Measurements from ENCODE around the gene ANO9.

DNA sequence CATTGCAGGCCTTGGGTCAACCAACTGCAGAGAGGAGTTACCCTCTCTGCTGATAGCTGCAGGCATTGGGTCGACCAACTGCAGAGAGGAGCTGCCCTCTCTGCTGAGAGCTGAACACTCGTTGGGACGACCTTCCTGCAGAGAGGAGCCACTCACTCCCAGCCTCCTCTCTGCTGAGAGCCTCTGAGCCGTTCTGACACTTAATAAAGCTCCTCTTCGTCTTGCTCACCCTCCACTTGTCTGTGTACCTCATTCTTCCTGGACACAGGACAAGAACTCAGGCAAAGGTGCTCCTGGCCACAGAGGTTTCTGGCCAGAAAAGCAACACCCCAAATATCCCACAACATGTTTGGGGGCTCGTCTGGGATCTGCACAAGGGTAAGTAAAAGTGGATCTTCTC lies 55.3 kb downstream of the ANO9 start:
- TF ChIP-seq, protein P1, sequence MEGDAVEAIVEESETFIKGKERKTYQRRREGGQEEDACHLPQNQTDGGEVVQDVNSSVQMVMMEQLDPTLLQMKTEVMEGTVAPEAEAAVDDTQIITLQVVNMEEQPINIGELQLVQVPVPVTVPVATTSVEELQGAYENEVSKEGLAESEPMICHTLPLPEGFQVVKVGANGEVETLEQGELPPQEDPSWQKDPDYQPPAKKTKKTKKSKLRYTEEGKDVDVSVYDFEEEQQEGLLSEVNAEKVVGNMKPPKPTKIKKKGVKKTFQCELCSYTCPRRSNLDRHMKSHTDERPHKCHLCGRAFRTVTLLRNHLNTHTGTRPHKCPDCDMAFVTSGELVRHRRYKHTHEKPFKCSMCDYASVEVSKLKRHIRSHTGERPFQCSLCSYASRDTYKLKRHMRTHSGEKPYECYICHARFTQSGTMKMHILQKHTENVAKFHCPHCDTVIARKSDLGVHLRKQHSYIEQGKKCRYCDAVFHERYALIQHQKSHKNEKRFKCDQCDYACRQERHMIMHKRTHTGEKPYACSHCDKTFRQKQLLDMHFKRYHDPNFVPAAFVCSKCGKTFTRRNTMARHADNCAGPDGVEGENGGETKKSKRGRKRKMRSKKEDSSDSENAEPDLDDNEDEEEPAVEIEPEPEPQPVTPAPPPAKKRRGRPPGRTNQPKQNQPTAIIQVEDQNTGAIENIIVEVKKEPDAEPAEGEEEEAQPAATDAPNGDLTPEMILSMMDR (IDR thresholded peaks at IDR 0.05) = no peak
- no peak for TF ChIP-seq POLR2A (IDR thresholded peaks at IDR 0.05)

All from esophagus squamous epithelium (tissue), 4 donors.